CD8-positive, alpha-beta memory T cell (primary cell): Measurements from ENCODE around the gene PLA2G2F. TPM values are rescaled to one million over a fixed set of nuclear protein-coding genes. Genes with fewer than 3 reads are reported as not detected.

Experiments used
- CTCF ChIA-PET: fragments of 350-600 bp; sonication (Branson Sonifier 250); formaldehyde crosslinking; loops from one replicate; lab custom pipeline; 2021; ENCODE audit warnings: antibody characterized with exemption; lab: Charles Lee
- POLR2A ChIA-PET: fragments of 350-600 bp; sonication (Branson Sonifier 250); formaldehyde crosslinking; loops from one replicate; lab custom pipeline; 2021; ENCODE audit warnings: antibody characterized with exemption; lab: Charles Lee
- DNase-seq, 5 donors: peaks; one replicate each; pipeline versions ENCODE4 v3.0.0 to v3.0.0-alpha.2; 2020 to 2022; ENCODE audit warnings: mixed read lengths in 1 of 5
- H3K27ac ChIP-seq: one replicate; pipeline ENCODE4 v1.7.0; 2013; ENCODE audit warnings: low read depth, mild to moderate bottlenecking, low read length, moderate library complexity
- H3K27me3 ChIP-seq: 2 replicates; pipeline ENCODE4 v1.7.0; 2013; ENCODE audit warnings: low read length, mild to moderate bottlenecking; ENCODE audit not compliant: insufficient read depth, poor library complexity, severe bottlenecking
- H3K36me3 ChIP-seq: 2 replicates; pipeline ENCODE4 v1.7.0; 2013; ENCODE audit warnings: mild to moderate bottlenecking, low read length, moderate library complexity; ENCODE audit not compliant: insufficient read depth
- H3K4me1 ChIP-seq: 2 replicates; pipeline ENCODE4 v1.7.0; 2013; ENCODE audit warnings: mild to moderate bottlenecking, low read length, moderate library complexity; ENCODE audit not compliant: insufficient read depth
- H3K4me3 ChIP-seq: 2 replicates; pipeline ENCODE4 v1.7.0; 2013; ENCODE audit warnings: mild to moderate bottlenecking, low read length
- H3K9me3 ChIP-seq: 2 replicates; pipeline ENCODE4 v1.7.0; 2013; ENCODE audit warnings: mild to moderate bottlenecking, low read length
- H3K27ac Mint-ChIP-seq, 8 donors: one replicate each; pipeline ENCODE4 v1.8.0; 2020 to 2021; ENCODE audit warnings: mixed read lengths in 8 of 8, mild to moderate bottlenecking in 6 of 8, inconsistent platforms in 3 of 8, moderate library complexity in 3 of 8
- H3K27me3 Mint-ChIP-seq, 2 donors: one replicate each; pipeline ENCODE4 v1.8.0; 2020 to 2021; ENCODE audit warnings: mixed read lengths in 2 of 2, mild to moderate bottlenecking in 1 of 2, moderate library complexity in 1 of 2
- H3K36me3 Mint-ChIP-seq, 3 donors: one replicate each; pipeline ENCODE4 v1.8.0; 2020 to 2021; ENCODE audit warnings: mixed read lengths in 3 of 3, inconsistent platforms in 1 of 3, mild to moderate bottlenecking in 1 of 3
- H3K4me1 Mint-ChIP-seq, 3 donors: one replicate each; pipeline ENCODE4 v1.8.0; 2020 to 2021; ENCODE audit warnings: mixed read lengths in 3 of 3, inconsistent platforms in 1 of 3, mild to moderate bottlenecking in 1 of 3
- H3K4me3 Mint-ChIP-seq, 7 donors: one replicate each; pipeline ENCODE4 v1.8.0; 2020 to 2021; ENCODE audit warnings: mixed read lengths in 7 of 7, mild to moderate bottlenecking in 6 of 7, moderate library complexity in 4 of 7, inconsistent platforms in 2 of 7
- H3K9me3 Mint-ChIP-seq, 5 donors: one replicate each; pipeline ENCODE4 v1.8.0; 2020 to 2022; ENCODE audit warnings: mixed read lengths in 5 of 5, mild to moderate bottlenecking in 3 of 5, moderate library complexity in 2 of 5, inconsistent platforms in 1 of 5
- polyA plus RNA-seq: library from polyadenylated mRNA; unstranded; fragments of 300-500 nt; fragmentation: Illumina TruSeq; gene quantifications from one replicate; pipeline ENCODE4 v1.2.3, GENCODE V29; 2021
- total RNA-seq, 2 experiments: library from RNA; stranded (reverse); gene quantifications; one replicate each; pipeline ENCODE4 v1.2.3, GENCODE V29; 2021

Gene PLA2G2F
- total and polyA plus RNA-seq, 3 experiments from 2014 or later, result not detected

- Mint-ChIP-seq H3K27me3 (peaks cover 11 to 22% of the 10 kb centered on the region in 2 donors), H3K36me3 (no peaks in the 10 kb centered on the region), H3K4me3 (no peak overlapping the region), H3K4me1 (no peaks in the 10 kb centered on the region), H3K9me3 (no peaks in the 10 kb centered on the region), H3K27ac (no peak overlapping the region)
- DNase-seq, result no peak
- Histone ChIP-seq H3K4me3 (no peak overlapping the region), H3K27ac (no peak overlapping the region), H3K36me3 (no peaks in the 10 kb centered on the region), H3K4me1 (no peaks in the 10 kb centered on the region), H3K27me3 (no peaks in the 10 kb centered on the region), H3K9me3 (no peaks in the 10 kb centered on the region)
- CTCF ChIA-PET, result no interaction called here
- POLR2A ChIA-PET, result no interaction called here
Observed at GRCh38 chr1:20109223-20109856, 29.8 kb upstream of the PLA2G2F start.

GRCh38 chr1:20110679-20111078 is 28.4 kb upstream of the PLA2G2F start:
- no peak for DNase-seq
- CTCF ChIA-PET, result no interaction called here
- Mint-ChIP-seq H3K27me3 (peaks cover 11 to 32% of the 10 kb centered on the region in 2 donors), H3K27ac (no peak overlapping the region), H3K4me1 (no peaks in the 10 kb centered on the region), H3K36me3 (no peaks in the 10 kb centered on the region), H3K9me3 (no peaks in the 10 kb centered on the region), H3K4me3 (no peak overlapping the region)
- Histone ChIP-seq H3K36me3 (no peaks in the 10 kb centered on the region), H3K4me3 (no peak overlapping the region), H3K27me3 (no peaks in the 10 kb centered on the region), H3K27ac (no peak overlapping the region), H3K9me3 (no peaks in the 10 kb centered on the region), H3K4me1 (no peaks in the 10 kb centered on the region)
- POLR2A ChIA-PET, result no interaction called here

- H3K27ac Mint-ChIP-seq, result no peak overlapping the region
- no peaks in the 10 kb centered on the region for H3K36me3 Mint-ChIP-seq
- POLR2A ChIA-PET, result no interaction called here
- Histone ChIP-seq H3K36me3 (no peaks in the 10 kb centered on the region), H3K27ac (no peak overlapping the region), H3K27me3 (no peaks in the 10 kb centered on the region), H3K4me3 (no peak overlapping the region), H3K9me3 (no peaks in the 10 kb centered on the region), H3K4me1 (no peaks in the 10 kb centered on the region)
- H3K9me3 Mint-ChIP-seq, result no peaks in the 10 kb centered on the region
- no peak overlapping the region for H3K4me3 Mint-ChIP-seq
- H3K4me1 Mint-ChIP-seq, result no peaks in the 10 kb centered on the region
- CTCF ChIA-PET, result no interaction called here
- DNase-seq, result no peak
- H3K27me3 Mint-ChIP-seq, result peaks cover 17 to 40% of the 10 kb centered on the region in 2 donors
Observed at GRCh38 chr1:20111452-20111851, 27.7 kb upstream of the PLA2G2F start.

GRCh38 chr1:20112279-20113000 is 26.7 kb upstream of the PLA2G2F start:
- Histone ChIP-seq H3K4me3 (no peak overlapping the region), H3K27me3 (no peaks in the 10 kb centered on the region), H3K4me1 (no peaks in the 10 kb centered on the region), H3K9me3 (no peaks in the 10 kb centered on the region), H3K27ac (no peak overlapping the region), H3K36me3 (no peaks in the 10 kb centered on the region)
- Mint-ChIP-seq H3K9me3 (no peaks in the 10 kb centered on the region), H3K27me3 (peaks cover 17 to 44% of the 10 kb centered on the region in 2 donors), H3K36me3 (no peaks in the 10 kb centered on the region), H3K4me1 (no peaks in the 10 kb centered on the region), H3K4me3 (no peak overlapping the region), H3K27ac (no peak overlapping the region)
- POLR2A ChIA-PET, result no interaction called here
- CTCF ChIA-PET, result no interaction called here
- no peak for DNase-seq

- Histone ChIP-seq H3K36me3 (no peaks in the 10 kb centered on the region), H3K27me3 (peaks cover 4% of the 10 kb centered on the region), H3K27ac (no peak overlapping the region), H3K9me3 (no peaks in the 10 kb centered on the region), H3K4me1 (no peaks in the 10 kb centered on the region), H3K4me3 (no peak overlapping the region)
- Mint-ChIP-seq H3K4me3 (no peak overlapping the region), H3K9me3 (no peaks in the 10 kb centered on the region), H3K36me3 (no peaks in the 10 kb centered on the region), H3K27me3 (peaks cover 16 to 44% of the 10 kb centered on the region in 2 donors), H3K4me1 (no peaks in the 10 kb centered on the region), H3K27ac (no peak overlapping the region)
- DNase-seq, result no peak
- ChIA-PET POLR2A (no interaction called here), CTCF (no interaction called here)
Observed at GRCh38 chr1:20114021-20114648, 25.0 kb upstream of the PLA2G2F start.

- Histone ChIP-seq H3K4me3 (no peak overlapping the region), H3K4me1 (no peaks in the 10 kb centered on the region), H3K9me3 (no peaks in the 10 kb centered on the region), H3K36me3 (no peaks in the 10 kb centered on the region), H3K27ac (no peak overlapping the region), H3K27me3 (peaks cover 4% of the 10 kb centered on the region)
- no peaks in the 10 kb centered on the region for H3K4me1 Mint-ChIP-seq
- H3K9me3 Mint-ChIP-seq, result no peaks in the 10 kb centered on the region
- H3K27ac Mint-ChIP-seq, result no peak overlapping the region
- no peak overlapping the region for H3K4me3 Mint-ChIP-seq
- ChIA-PET POLR2A (no interaction called here), CTCF (no interaction called here)
- peaks cover 13 to 46% of the 10 kb centered on the region in 2 donors for H3K27me3 Mint-ChIP-seq
- H3K36me3 Mint-ChIP-seq, result no peaks in the 10 kb centered on the region
- no peak for DNase-seq
Observed at GRCh38 chr1:20115479-20115878, 23.6 kb upstream of the PLA2G2F start.

GRCh38 chr1:20115916-20116315 is 23.2 kb upstream of the PLA2G2F start:
- CTCF ChIA-PET, result no interaction called here

GRCh38 chr1:20117236-20117635 is 21.9 kb upstream of the PLA2G2F start:
- Mint-ChIP-seq H3K9me3 (no peaks in the 10 kb centered on the region), H3K27ac (no peak overlapping the region), H3K36me3 (no peaks in the 10 kb centered on the region), H3K4me1 (no peaks in the 10 kb centered on the region), H3K4me3 (no peak overlapping the region), H3K27me3 (peaks cover 13 to 58% of the 10 kb centered on the region in 2 donors)
- H3K4me1 ChIP-seq, result no peaks in the 10 kb centered on the region
- H3K36me3 ChIP-seq, result no peaks in the 10 kb centered on the region
- H3K27ac ChIP-seq, result no peak overlapping the region
- no peak for DNase-seq
- ChIA-PET POLR2A (no interaction called here), CTCF (no interaction called here)
- H3K4me3 ChIP-seq, result no peak overlapping the region
- no peaks in the 10 kb centered on the region for H3K9me3 ChIP-seq
- peaks cover 4% of the 10 kb centered on the region for H3K27me3 ChIP-seq

More at GRCh38 chr1:20115916-20116315, 23.2 kb upstream of the PLA2G2F start:
- Histone ChIP-seq H3K27me3 (peaks cover 4% of the 10 kb centered on the region), H3K27ac (no peak overlapping the region), H3K4me3 (no peak overlapping the region), H3K4me1 (no peaks in the 10 kb centered on the region), H3K9me3 (no peaks in the 10 kb centered on the region), H3K36me3 (no peaks in the 10 kb centered on the region)
- POLR2A ChIA-PET, result no interaction called here
- H3K27ac Mint-ChIP-seq, result no peak overlapping the region
- no peaks in the 10 kb centered on the region for H3K36me3 Mint-ChIP-seq
- peaks cover 13 to 50% of the 10 kb centered on the region in 2 donors for H3K27me3 Mint-ChIP-seq
- DNase-seq, result no peak
- no peak overlapping the region for H3K4me3 Mint-ChIP-seq
- H3K4me1 Mint-ChIP-seq, result no peaks in the 10 kb centered on the region
- H3K9me3 Mint-ChIP-seq, result no peaks in the 10 kb centered on the region
